NCI-H82 (cell line): ENCODE data around the gene C11orf54.
A peak's percentile ranks its signal among the peaks of the same experiment; 100 is the strongest.
"Not testable (repeated sequence)": the region's sequence is repeated elsewhere in the genome, so short reads cannot be mapped to it uniquely, and the experiment has no call there.

Experiments used
- DNase-seq: peaks from one replicate; lab custom pipeline; 2025; lab: John Stamatoyannopoulos, UW

Gene C11orf54

GRCh38 chr11:93766504-93766903 lies 25.0 kb downstream of the C11orf54 start:
- DNase-seq = no peak

DNA sequence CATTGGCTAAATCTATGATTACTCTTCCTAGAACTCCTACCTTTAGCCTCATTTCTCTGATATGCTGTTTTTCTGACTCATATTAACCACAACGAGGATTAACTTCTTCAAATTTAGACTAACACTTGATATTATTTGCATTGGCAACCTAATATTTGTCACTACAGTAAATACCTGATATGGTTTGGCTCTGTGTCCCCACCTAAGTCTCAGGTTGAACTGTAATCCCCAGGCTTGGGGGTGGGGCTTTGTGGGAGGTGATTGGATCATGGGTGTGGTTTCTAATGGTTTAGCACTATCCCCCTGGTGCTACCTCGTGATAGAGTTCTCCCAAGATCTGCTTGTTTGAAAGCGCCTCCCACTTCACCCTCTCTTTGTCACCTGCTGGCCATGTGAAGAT lies 25.5 kb downstream of the C11orf54 start:
- DNase-seq = no peak

DNA sequence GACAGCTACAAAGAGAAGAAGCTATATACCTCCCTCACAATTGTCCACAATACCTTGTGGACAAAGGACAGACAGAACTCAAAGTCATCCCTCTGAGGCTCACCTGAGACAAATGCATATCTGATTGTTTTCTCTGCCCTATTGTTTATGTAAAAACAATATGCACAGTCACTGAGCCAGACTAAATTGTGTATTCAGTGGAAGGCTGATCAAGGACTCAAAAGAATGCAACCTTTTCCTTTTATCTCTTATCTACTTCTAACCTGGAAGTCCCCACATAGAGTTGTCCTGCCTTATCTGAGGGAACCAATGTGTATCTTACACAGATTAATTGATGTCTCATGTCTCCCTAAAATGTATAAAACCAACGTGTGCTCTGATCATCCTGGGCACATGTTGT lies 28.7 kb downstream of the C11orf54 start:
- DNase-seq = no peak

DNA sequence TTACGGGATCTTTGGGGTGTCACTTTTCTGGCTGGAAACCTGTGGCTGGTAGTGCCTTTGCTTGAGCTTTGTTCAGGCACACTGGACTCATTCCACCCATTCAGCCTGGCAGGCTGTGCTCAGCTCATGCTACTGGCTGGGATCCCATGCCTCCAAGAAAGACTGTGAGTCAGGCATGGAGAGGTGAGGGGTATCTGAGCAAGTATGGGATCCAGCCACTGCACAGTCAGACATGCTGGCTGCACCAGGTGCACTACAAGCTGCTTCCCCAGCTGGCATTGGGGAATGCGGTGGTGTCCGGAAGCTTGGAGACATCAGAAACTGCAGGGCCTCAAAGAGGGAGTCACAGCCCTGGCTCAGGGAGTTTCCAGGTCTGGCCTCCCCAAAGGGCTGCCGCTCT lies 30.7 kb downstream of the C11orf54 start:
- DNase-seq = no peak

GRCh38 chr11:93773045-93773477 lies 31.6 kb downstream of the C11orf54 start:
- no peak for DNase-seq

GRCh38 chr11:93773601-93774200 lies 32.2 kb downstream of the C11orf54 start:
- DNase-seq = no peak

GRCh38 chr11:93774560-93774959 lies 33.1 kb downstream of the C11orf54 start:
- not testable (repeated sequence) for DNase-seq

- peak; percentile 48 for DNase-seq
These were observed 33.8 kb downstream of the C11orf54 start for GRCh38 chr11:93775289-93775688.

DNA sequence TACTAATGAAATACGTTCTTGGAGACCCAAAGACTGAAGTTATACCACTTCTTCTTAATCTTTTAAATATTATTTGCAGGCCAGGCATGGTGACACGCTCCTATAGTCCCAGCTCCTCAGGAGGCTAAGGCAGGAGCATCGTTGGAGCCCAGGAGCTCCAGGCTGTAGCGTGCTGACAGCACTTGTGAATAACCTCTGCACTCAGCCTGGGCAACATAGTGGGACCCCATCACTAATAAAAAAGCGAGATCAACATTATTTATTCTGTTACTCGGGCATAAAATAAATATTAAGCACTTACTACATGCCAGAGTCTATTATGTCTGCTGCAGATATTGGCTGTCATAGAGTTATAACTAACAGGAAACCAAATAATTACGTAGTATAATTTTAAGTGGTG lies 41.9 kb downstream of the C11orf54 start:
- DNase-seq = no peak

GRCh38 chr11:93783765-93784144 lies 42.3 kb downstream of the C11orf54 start:
- DNase-seq = no peak

DNA sequence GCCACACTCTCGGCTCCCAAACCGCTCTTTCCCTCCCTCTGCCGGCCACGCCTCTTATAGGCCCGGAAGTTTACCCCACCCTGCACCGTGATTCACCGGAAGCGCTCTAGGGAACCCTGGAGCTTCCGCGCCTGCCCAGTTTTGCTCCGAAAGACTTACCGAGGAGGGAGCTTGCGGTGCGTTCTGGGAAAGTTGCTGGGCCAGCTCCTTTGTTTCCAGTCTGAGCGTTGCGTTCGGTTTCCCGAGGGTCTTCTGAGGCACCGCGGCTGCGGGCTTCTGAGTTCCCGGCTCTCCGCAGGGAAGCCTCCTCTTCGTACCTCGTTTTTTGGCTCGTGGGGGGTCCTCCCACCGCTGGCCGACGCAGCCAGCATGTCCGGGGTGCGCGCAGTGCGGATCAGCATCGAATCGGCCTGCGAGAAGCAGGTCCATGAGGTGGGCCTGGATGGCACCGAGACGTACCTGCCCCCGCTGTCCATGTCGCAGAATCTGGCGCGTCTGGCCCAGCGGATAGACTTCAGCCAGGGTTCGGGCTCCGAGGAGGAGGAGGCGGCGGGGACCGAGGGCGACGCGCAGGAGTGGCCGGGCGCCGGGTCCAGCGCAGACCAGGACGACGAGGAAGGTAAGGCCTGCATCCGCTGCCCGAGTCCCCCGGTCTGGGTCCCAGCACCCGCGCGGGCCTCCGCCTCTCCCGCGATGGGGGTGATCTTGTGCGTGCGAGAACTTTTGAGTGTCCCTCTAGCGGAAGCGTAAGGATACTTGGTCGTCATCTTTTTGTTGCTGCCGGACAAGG lies 42.9 kb downstream of the C11orf54 start, which contains the start of gene MED17:
TSS of gene MED17 (plus strand) at position 138 of the 790 bp plus-strand sequence. CDS start at position 370, 232 bp downstream.
- peak; percentile 96 for DNase-seq

DNA sequence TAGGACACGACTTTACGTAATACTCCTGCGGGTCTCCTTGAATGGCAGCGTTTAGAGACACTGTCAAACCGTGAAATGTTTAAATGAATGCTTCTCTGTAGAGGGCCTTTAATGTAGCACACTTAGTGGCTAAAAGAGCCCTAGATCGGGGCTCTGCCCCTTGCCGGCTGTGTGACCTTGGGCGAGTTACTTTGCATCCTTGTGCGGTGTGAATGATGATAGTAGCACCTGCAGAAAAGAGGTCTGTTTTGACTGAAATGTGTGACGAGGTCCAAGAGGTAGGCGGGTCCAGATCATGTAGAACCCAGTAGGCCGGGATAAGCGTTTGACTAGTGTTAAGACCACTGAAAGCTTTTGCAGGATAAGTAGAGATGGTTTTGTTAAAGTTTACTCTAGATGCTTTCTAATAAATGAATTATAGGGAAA lies 43.5 kb downstream of the C11orf54 start:
- DNase-seq = peak; percentile 31

DNA sequence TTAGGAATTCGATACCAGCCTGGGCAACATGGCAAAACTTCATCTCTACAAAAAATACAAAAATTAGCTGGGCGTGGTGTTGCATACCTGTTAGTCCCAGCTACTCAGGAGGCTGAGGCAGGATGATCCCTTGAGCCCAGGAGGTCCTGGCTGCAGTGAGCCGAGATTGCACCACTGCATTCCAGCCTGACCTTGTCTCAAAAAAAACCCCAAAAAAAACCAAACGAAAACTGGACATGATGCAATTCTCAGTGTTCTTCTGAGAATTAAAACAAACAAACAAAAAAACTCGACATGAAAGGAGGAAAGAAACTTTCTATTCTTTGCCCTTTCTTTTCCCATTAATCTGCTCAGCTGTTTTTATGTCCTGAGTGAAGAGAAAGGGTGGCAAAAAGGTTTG lies 50.0 kb downstream of the C11orf54 start:
- DNase-seq = no peak

GRCh38 chr11:93796441-93797231 lies 55.2 kb downstream of the C11orf54 start:
- DNase-seq = no peak

DNA sequence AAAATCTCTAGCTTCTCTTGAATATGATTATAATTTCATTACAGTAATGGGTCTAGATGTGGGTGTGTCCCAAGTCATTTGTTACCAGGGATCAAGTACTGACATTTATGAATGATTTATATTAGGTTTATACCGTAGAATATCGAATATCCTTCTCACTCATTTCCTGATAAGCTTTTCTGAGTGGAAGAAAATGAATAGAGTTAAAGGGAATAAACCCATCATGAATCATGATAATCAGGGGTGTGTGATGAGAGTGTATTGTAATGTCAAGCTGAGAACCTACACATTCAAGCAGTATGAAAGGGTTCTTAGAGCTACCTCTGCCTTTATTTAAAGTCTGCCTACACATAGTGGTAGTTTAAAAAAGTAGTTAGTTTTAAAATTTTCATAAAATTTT lies 59.9 kb downstream of the C11orf54 start:
- DNase-seq = no peak

DNA sequence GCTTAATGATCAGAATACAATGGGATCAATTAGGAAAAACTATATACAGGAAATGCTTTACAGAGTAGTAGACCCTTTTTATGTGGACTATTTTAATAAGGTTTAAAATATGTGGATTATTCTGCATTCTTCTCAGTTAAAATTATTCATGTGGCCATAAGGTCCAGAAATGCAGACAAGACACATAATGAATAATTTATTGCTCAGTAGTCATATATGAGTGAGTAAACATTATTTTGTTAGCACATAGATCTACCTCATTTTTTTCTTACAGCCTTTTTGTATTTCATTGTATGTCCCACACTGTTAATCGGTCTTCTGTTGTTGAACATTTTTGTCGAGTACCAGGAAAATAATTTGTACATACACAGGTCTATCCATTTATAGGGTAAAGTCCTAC lies 63.4 kb downstream of the C11orf54 start:
- no peak for DNase-seq

DNA sequence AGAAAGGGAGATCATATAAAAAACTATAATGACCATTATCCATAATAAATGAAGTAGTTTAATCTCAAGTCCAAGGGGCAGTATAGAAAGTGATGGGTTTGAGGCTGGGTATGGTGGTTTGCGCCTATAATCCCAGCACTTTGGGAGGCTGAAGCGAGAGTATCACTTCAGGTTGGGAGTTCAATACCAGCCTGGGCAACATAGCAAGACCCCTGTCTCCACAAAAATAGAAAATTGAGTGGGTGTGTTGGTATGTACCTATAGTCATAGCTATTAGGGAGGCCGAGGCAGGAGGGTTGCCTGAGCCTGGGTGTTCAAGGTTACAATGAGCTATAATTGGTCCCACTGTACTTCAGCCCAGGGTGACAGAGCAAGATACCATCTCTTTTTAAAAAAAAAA lies 66.5 kb downstream of the C11orf54 start:
- DNase-seq = no peak

DNA sequence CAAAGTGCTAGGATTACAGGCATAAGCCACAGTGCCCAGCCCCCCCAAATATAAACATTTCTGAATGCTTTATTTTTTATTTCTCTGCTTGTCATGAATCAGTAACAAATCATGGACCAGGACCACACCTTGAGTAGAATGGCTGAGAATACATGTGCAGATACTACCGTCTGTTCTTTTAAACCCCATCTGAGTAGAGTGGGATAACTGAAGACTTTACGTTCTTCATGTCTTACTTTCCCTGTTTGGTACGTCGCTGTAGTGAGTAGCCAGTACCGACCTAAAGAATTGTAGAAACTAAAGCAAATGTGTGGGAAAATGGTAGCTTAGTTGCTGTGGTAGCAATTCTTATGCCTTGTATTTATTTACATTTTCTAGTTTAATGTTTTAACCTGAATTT lies 72.5 kb downstream of the C11orf54 start:
- no peak for DNase-seq
